ENCODE results near the gene TPM1. TPM values are rescaled to one million over a fixed set of nuclear protein-coding genes. Genes with fewer than 3 reads are reported as not detected.

Gene TPM1
- total and polyA plus RNA-seq, 2 donors (not counting 1 experiment from before 2014, with no cell fraction given), result 5.5 to 20.3 TPM

- H3K4me1 Mint-ChIP-seq, result no peaks in the 10 kb centered on the region
- CTCF ChIA-PET, result no interaction called here
- Histone ChIP-seq H3K9me3 (ENCODE audit: control extremely low read depth in 1 of 3, control insufficient read depth in 2 of 3, insufficient read depth in 1 of 3, low read length in 2 of 3) (no peaks in the 10 kb centered on the region), H3K27me3 (replicated peaks in 1 of 4; ENCODE audit: control extremely low read depth in 1 of 4, control insufficient read depth in 3 of 4, insufficient read depth in 4 of 4, low read length in 3 of 4) (no peaks in the 10 kb centered on the region), H3K79me2 (ENCODE audit: control insufficient read depth, insufficient read depth, low read length) (no peaks in the 10 kb centered on the region), H3K4me1 (ENCODE audit: control insufficient read depth in 2 of 2, insufficient read depth in 2 of 2, low read length in 2 of 2) (no peaks in the 10 kb centered on the region), H2AFZ (ENCODE audit: insufficient read depth, low read depth, low read length, poor library complexity, severe bottlenecking) (no peak overlapping the region), H3K9ac (ENCODE audit: low read length) (no peak overlapping the region), H3K4me2 (replicated peaks; ENCODE audit: low read depth, low read length, poor library complexity, severe bottlenecking) (no peak overlapping the region), H3K4me3 (ENCODE audit: control extremely low read depth in 1 of 5, extremely low read depth in 1 of 5, insufficient read depth in 1 of 5, low read depth in 2 of 5, low read length in 4 of 5) (no peak overlapping the region), H4K20me1 (ENCODE audit: control insufficient read depth, insufficient read depth, low read length, poor library complexity, severe bottlenecking) (no peaks in the 10 kb centered on the region), H3K36me3 (replicated peaks in 1 of 2; ENCODE audit: control extremely low read depth in 1 of 2, control insufficient read depth in 1 of 2, extremely low read depth in 1 of 2, insufficient read depth in 2 of 2, low read length in 1 of 2) (peaks cover 0 to 7% of the 10 kb centered on the region in 2 experiments), H3K27ac (ENCODE audit: low read length in 2 of 2) (no peak overlapping the region)
- intact Hi-C loops (cut with micrococcal nuclease), result no loop called here
- WGBS (ENCODE audit: insufficient coverage), result no CpG with 5 or more reads among the region's 1 CpG
- no peaks in the 10 kb centered on the region for H3K27me3 Mint-ChIP-seq
- TF ChIP-seq CTCF (IDR thresholded peaks at IDR 0.05) (no peak), EZH2 (IDR thresholded peaks at IDR 0.05; ENCODE audit: borderline replicate concordance, insufficient read depth, low read depth, low read length, poor library complexity, severe bottlenecking) (no peak)
- no peaks in the 10 kb centered on the region for H3K9me3 Mint-ChIP-seq (ENCODE audit: insufficient read depth)
- H3K27ac Mint-ChIP-seq, result no peak overlapping the region
- ATAC-seq (ENCODE audit: low read depth), result no peak
- no peak for DNase-seq
- no peak overlapping the region for H3K4me3 Mint-ChIP-seq
- POLR2A ChIA-PET, result no interaction called here
Measured at GRCh38 chr15:63067306-63067705, 24.8 kb downstream of the TPM1 start.

GRCh38 chr15:63067976-63068743 is 25.6 kb downstream of the TPM1 start:
- H3K9ac ChIP-seq (ENCODE audit: low read length), result no peak overlapping the region
- Mint-ChIP-seq H3K27me3 (no peaks in the 10 kb centered on the region), H3K27ac (no peak overlapping the region), H3K9me3 (ENCODE audit: insufficient read depth) (no peaks in the 10 kb centered on the region), H3K4me1 (no peaks in the 10 kb centered on the region), H3K4me3 (no peak overlapping the region)
- no peak overlapping the region for H2AFZ ChIP-seq (ENCODE audit: insufficient read depth, low read depth, low read length, poor library complexity, severe bottlenecking)
- H4K20me1 ChIP-seq (ENCODE audit: control insufficient read depth, insufficient read depth, low read length, poor library complexity, severe bottlenecking), result no peaks in the 10 kb centered on the region
- 87% methylated on average over 12 of the region's 13 CpGs for WGBS (ENCODE audit: insufficient coverage)
- no peak overlapping the region for H3K4me3 ChIP-seq (ENCODE audit: control extremely low read depth in 1 of 5, extremely low read depth in 1 of 5, insufficient read depth in 1 of 5, low read depth in 2 of 5, low read length in 4 of 5)
- no peaks in the 10 kb centered on the region for H3K9me3 ChIP-seq (ENCODE audit: control extremely low read depth in 1 of 3, control insufficient read depth in 2 of 3, insufficient read depth in 1 of 3, low read length in 2 of 3)
- no peaks in the 10 kb centered on the region for H3K79me2 ChIP-seq (ENCODE audit: control insufficient read depth, insufficient read depth, low read length)
- no peaks in the 10 kb centered on the region for H3K27me3 ChIP-seq (replicated peaks in 1 of 4; ENCODE audit: control extremely low read depth in 1 of 4, control insufficient read depth in 3 of 4, insufficient read depth in 4 of 4, low read length in 3 of 4)
- no peak overlapping the region for H3K27ac ChIP-seq (ENCODE audit: low read length in 2 of 2)
- H3K36me3 ChIP-seq (replicated peaks in 1 of 2; ENCODE audit: control extremely low read depth in 1 of 2, control insufficient read depth in 1 of 2, extremely low read depth in 1 of 2, insufficient read depth in 2 of 2, low read length in 1 of 2), result peaks cover 0 to 3% of the 10 kb centered on the region in 2 experiments
- intact Hi-C loops (cut with micrococcal nuclease), result no loop called here
- ATAC-seq (ENCODE audit: low read depth) (no peak), DNase-seq (no peak)
- H3K4me2 ChIP-seq (replicated peaks; ENCODE audit: low read depth, low read length, poor library complexity, severe bottlenecking), result no peak overlapping the region
- H3K4me1 ChIP-seq (ENCODE audit: control insufficient read depth in 2 of 2, insufficient read depth in 2 of 2, low read length in 2 of 2), result no peaks in the 10 kb centered on the region
- POLR2A ChIA-PET, result no interaction called here
- CTCF ChIA-PET, result no interaction called here
- TF ChIP-seq CTCF (IDR thresholded peaks at IDR 0.05) (no peak), EZH2 (IDR thresholded peaks at IDR 0.05; ENCODE audit: borderline replicate concordance, insufficient read depth, low read depth, low read length, poor library complexity, severe bottlenecking) (no peak)

All from B cell (primary cell).